A549 (cell line): ENCODE measurements around the gene PDE3B. TPM values are rescaled to one million over a fixed set of nuclear protein-coding genes. Genes with fewer than 3 reads are reported as not detected.

Experiments used
- ATAC-seq, 2 experiments: fragments of 200-7000 bp in 1 of 2; fragments of >200 bp in 1 of 2; cut with Nextera tagmentation in 1 of 2; cut with Tn5 transposase in 1 of 2; 3 replicates each; pipeline versions ENCODE4 v1.8.0 to v1.9.1; 2018 to 2020; ENCODE audit warnings: mild to moderate bottlenecking in 1 of 2, moderate library complexity in 1 of 2
- CTCF ChIA-PET: fragments of 300-600 bp; sonication (Branson Sonifier 250); formaldehyde crosslinking; extraction: SDS; loops from one replicate; lab custom pipeline; 2021; ENCODE audit warnings: antibody characterized with exemption, inconsistent platforms; lab: Yijun Ruan, JAX
- POLR2A ChIA-PET: fragments of 350-600 bp; formaldehyde crosslinking; extraction: SDS; loops from one replicate; lab custom pipeline; 2021; ENCODE audit warnings: antibody characterized with exemption, inconsistent platforms; lab: Yijun Ruan, JAX
- DNase-seq, 2 experiments: peaks; one replicate each; pipeline versions ENCODE4 v3.0.0 to v3.0.0-alpha.2; 2011 to 2016; ENCODE audit warnings: low read depth in 1 of 2, low spot score in 1 of 2
- FAIRE-seq: peaks from 2 replicates; lab custom pipeline; 2011; peaks lifted over from hg19 to GRCh38; lab: Jason Lieb, UNC
- H3K27ac ChIP-seq, 2 experiments: fragments of >200 bp; sonication (Bioruptor Twin); formaldehyde crosslinking; 3 replicates each; pipeline ENCODE4 v1.5.1; 2016 to 2017
- H3K4me1 ChIP-seq: fragments of >200 bp; sonication (Bioruptor Twin); formaldehyde crosslinking; 3 replicates; pipeline ENCODE4 v1.6.1; 2016
- H3K4me2 ChIP-seq: fragments of >200 bp; sonication (Bioruptor Twin); formaldehyde crosslinking; 3 replicates; pipeline ENCODE4 v1.6.1; 2016
- H3K4me3 ChIP-seq: fragments of >200 bp; sonication (Bioruptor Twin); formaldehyde crosslinking; 3 replicates; pipeline ENCODE4 v1.5.1; 2016
- H3K9me3 ChIP-seq: fragments of >200 bp; sonication (Bioruptor Twin); formaldehyde crosslinking; 3 replicates; pipeline ENCODE4 v1.6.1; 2016
- BHLHE40 ChIP-seq: IDR thresholded peaks from 2 replicates; pipeline ENCODE4 v1.6.1; 2012; ENCODE audit warnings: low read depth, low read length, inconsistent platforms
- CBX8 ChIP-seq: fragments of 200-600 bp; sonication (generic); IDR thresholded peaks from 2 replicates; pipeline ENCODE4 v1.6.1; 2016
- E2F6 ChIP-seq: IDR thresholded peaks from 2 replicates; pipeline ENCODE4 v1.6.1; 2012; ENCODE audit warnings: low read depth, borderline replicate concordance
- EHMT2 ChIP-seq: fragments of 200-600 bp; sonication (generic); IDR thresholded peaks from 2 replicates; pipeline ENCODE4 v1.6.1; 2016; ENCODE audit warnings: antibody characterized with exemption, low read depth, mild to moderate bottlenecking, moderate library complexity
- ESRRA ChIP-seq: fragments of 150-350 bp; IDR thresholded peaks from 2 replicates; pipeline ENCODE4 v1.6.1; 2014; ENCODE audit warnings: mild to moderate bottlenecking, low read length, borderline replicate concordance
- HOXA7 ChIP-seq: fragments of 250-450 bp; sonication (Bioruptor Pico); IDR thresholded peaks from 2 replicates; pipeline ENCODE4 v1.5.0; 2020; ENCODE audit warnings: mild to moderate bottlenecking, moderate library complexity
- MAX ChIP-seq: IDR thresholded peaks from 2 replicates; pipeline ENCODE4 v1.6.1; 2012
- NFE2L2 ChIP-seq: fragments of 150-350 bp; conservative IDR thresholded peaks from 2 replicates; pipeline ENCODE4 v1.6.1; 2014; ENCODE audit warnings: low read length
- NR3C1 ChIP-seq: fragments of >200 bp; sonication (Bioruptor Twin); formaldehyde crosslinking; IDR thresholded peaks from 3 replicates; pipeline ENCODE4 v1.6.1; 2017
- POLR2AphosphoS2 ChIP-seq: conservative IDR thresholded peaks from 2 replicates; pipeline ENCODE4 v1.6.1; 2012; ENCODE audit warnings: low read length, improper control_type of control experiment, inconsistent platforms
- RAD21 ChIP-seq, 2 experiments: fragments of >200 bp in 1 of 2; sonication (Bioruptor Twin) in 1 of 2; formaldehyde crosslinking in 1 of 2; IDR thresholded peaks in 1 of 2; conservative IDR thresholded peaks in 1 of 2; 2 replicates in 1 of 2; 3 replicates in 1 of 2; pipeline ENCODE4 v1.6.1; 2012 to 2018; ENCODE audit warnings: inconsistent platforms in 1 of 2
- RARB ChIP-seq: fragments of 250-450 bp; sonication (Bioruptor Pico); IDR thresholded peaks from 2 replicates; pipeline ENCODE4 v1.8.0; 2021; ENCODE audit warnings: mild to moderate bottlenecking, moderate library complexity
- SMC3 ChIP-seq: fragments of >200 bp; sonication (Bioruptor Twin); formaldehyde crosslinking; IDR thresholded peaks from 3 replicates; pipeline ENCODE4 v1.6.1; 2018; ENCODE audit warnings: inconsistent platforms
- SREBF2 ChIP-seq: fragments of 450-650 bp; IDR thresholded peaks from 2 replicates; pipeline ENCODE4 v1.6.1; 2014; ENCODE audit warnings: mild to moderate bottlenecking, moderate library complexity
- TFCP2L1 ChIP-seq: fragments of 250-450 bp; sonication (Bioruptor Pico); IDR thresholded peaks from 2 replicates; pipeline ENCODE4 v1.5.0; 2021; ENCODE audit warnings: mild to moderate bottlenecking
- TP53 ChIP-seq: fragments of 250-450 bp; sonication (Bioruptor Pico); IDR thresholded peaks from 2 replicates; pipeline ENCODE4 v1.5.0; 2021; ENCODE audit warnings: mild to moderate bottlenecking, moderate library complexity
- WGBS: methylation state at CpG from one replicate; pipeline ENCODE4 v1.1.6; 2017; ENCODE audit errors: missing lambda C conversion rate; 5-methylcytosine and 5-hydroxymethylcytosine counted together
- polyA plus RNA-seq, 4 experiments: library from polyadenylated mRNA; depleted of rRNA in 3 of 4; stranded (reverse); fragments of >200 nt; fragmentation: RNase III in 1 of 4; extraction: RNeasy Plus Mini Kit Qiagen cat#74134 plus additional on column Dnase treatment in 1 of 4; gene quantifications; 2 replicates in 3 of 4; 3 replicates in 1 of 4; pipeline ENCODE4 v1.2.3, GENCODE V29; 2011 to 2017
- TF ChIP-seq, protein P1 (sequence below): fragments of 150-350 bp; IDR thresholded peaks from 2 replicates; pipeline ENCODE4 v1.6.1; 2014; ENCODE audit warnings: low read depth, mild to moderate bottlenecking, low read length
- TF ChIP-seq, protein P2 (sequence below): fragments of >200 bp; sonication (Bioruptor Twin); formaldehyde crosslinking; IDR thresholded peaks from 3 replicates; pipeline ENCODE4 v1.5.1; 2016
- TF ChIP-seq, protein P3 (sequence below): fragments of >200 bp; sonication (Bioruptor Twin); formaldehyde crosslinking; IDR thresholded peaks from 2 replicates; pipeline ENCODE4 v1.6.1; 2016

PDE3B gene
- polyA plus RNA-seq, 2 of the 4 experiments (the other 2 are of a cell fraction), result 2.4 to 2.9 TPM

- WGBS, result 6% methylated on average over 1 of the region's 1 CpG
- ATAC-seq, result no peak
These were observed 259.2 kb downstream of the PDE3B start for GRCh38 chr11:14902650-14903350.

GRCh38 chr11:14904745-14905103, 261.1 kb downstream of the PDE3B start:
- ATAC-seq, result peak; percentile 48 to 76; a peak in 4 of 6 replicates
- Histone ChIP-seq H3K4me3 (peak overlapping the region; percentile 52), H3K27ac (peak overlapping the region; percentile 49 to 86; a peak in 5 of 6 replicates), H3K9me3 (no peaks in the 10 kb centered on the region), H3K4me2 (peak overlapping the region; percentile 78), H3K4me1 (peaks cover 6% of the 10 kb centered on the region; the same call in 2 of the 3 replicates)
- DNase-seq, result peak; percentile 58 to 64
- WGBS, result 35% methylated on average over 8 of the region's 26 CpGs
- peak; percentile 70 for TF ChIP-seq SMC3
- TF ChIP-seq MAX, result peak; percentile 73
- peak; percentile 33; the same call in 1 of the 2 replicates for TF ChIP-seq E2F6
- TF ChIP-seq, protein P1, sequence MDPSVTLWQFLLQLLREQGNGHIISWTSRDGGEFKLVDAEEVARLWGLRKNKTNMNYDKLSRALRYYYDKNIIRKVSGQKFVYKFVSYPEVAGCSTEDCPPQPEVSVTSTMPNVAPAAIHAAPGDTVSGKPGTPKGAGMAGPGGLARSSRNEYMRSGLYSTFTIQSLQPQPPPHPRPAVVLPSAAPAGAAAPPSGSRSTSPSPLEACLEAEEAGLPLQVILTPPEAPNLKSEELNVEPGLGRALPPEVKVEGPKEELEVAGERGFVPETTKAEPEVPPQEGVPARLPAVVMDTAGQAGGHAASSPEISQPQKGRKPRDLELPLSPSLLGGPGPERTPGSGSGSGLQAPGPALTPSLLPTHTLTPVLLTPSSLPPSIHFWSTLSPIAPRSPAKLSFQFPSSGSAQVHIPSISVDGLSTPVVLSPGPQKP, result no peak
- TF ChIP-seq RAD21 (conservative IDR thresholded peaks at IDR 0.05 in 1 of 2, IDR thresholded peaks at IDR 0.05 in 1 of 2), result peak; percentile 52 to 65
- TF ChIP-seq, protein P2, sequence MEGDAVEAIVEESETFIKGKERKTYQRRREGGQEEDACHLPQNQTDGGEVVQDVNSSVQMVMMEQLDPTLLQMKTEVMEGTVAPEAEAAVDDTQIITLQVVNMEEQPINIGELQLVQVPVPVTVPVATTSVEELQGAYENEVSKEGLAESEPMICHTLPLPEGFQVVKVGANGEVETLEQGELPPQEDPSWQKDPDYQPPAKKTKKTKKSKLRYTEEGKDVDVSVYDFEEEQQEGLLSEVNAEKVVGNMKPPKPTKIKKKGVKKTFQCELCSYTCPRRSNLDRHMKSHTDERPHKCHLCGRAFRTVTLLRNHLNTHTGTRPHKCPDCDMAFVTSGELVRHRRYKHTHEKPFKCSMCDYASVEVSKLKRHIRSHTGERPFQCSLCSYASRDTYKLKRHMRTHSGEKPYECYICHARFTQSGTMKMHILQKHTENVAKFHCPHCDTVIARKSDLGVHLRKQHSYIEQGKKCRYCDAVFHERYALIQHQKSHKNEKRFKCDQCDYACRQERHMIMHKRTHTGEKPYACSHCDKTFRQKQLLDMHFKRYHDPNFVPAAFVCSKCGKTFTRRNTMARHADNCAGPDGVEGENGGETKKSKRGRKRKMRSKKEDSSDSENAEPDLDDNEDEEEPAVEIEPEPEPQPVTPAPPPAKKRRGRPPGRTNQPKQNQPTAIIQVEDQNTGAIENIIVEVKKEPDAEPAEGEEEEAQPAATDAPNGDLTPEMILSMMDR, result peak; percentile 77
- CTCF ChIA-PET, result interaction anchor here (0.6 to 6.4 kb wide), 16 partner anchors 12 to 343 kb away, joined by 3 to 129 read pairs (median 3); partner anchors contain the start of gene CYP2R1
- POLR2A ChIA-PET, result no interaction called here
- no peak for FAIRE-seq

More at GRCh38 chr11:14902650-14903350, 259.2 kb downstream of the PDE3B start:
- TF ChIP-seq RAD21 (conservative IDR thresholded peaks at IDR 0.05 in 1 of 2, IDR thresholded peaks at IDR 0.05 in 1 of 2) (no peak), NFE2L2 (no peak), RARB (CRISPR knock-in tag) (no peak), TP53 (CRISPR knock-in tag) (no peak), HOXA7 (CRISPR knock-in tag) (no peak), TFCP2L1 (CRISPR knock-in tag) (no peak), BHLHE40 (no peak), ESRRA (no peak), CBX8 (no peak), POLR2AphosphoS2 (no peak), NR3C1 (no peak), EHMT2 (no peak), SREBF2 (no peak)
- TF ChIP-seq, protein P3, sequence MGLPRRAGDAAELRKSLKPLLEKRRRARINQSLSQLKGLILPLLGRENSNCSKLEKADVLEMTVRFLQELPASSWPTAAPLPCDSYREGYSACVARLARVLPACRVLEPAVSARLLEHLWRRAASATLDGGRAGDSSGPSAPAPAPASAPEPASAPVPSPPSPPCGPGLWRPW, result no peak
- H3K4me3 ChIP-seq, result no peak overlapping the region
- CTCF ChIA-PET, result interaction anchor here (0.5 to 1.4 kb wide), 4 partner anchors 11 to 477 kb away, joined by 3 to 5 read pairs (median 4); partner anchors contain the start of gene CYP2R1
- POLR2A ChIA-PET, result interaction anchor here (0.7 to 1.4 kb wide), 2 partner anchors 11 to 259 kb away, joined by 3 to 4 read pairs; partner anchors contain the start of gene PDE3B
- DNase-seq (no peak), FAIRE-seq (no peak)
- no peak overlapping the region for H3K27ac ChIP-seq
- no peaks in the 10 kb centered on the region for H3K9me3 ChIP-seq
- no peak overlapping the region for H3K4me2 ChIP-seq
- peaks cover 6% of the 10 kb centered on the region; the same call in 2 of the 3 replicates for H3K4me1 ChIP-seq
